Caco-2 (cell line): ENCODE data around the gene FADD. TPM values are rescaled to one million over a fixed set of nuclear protein-coding genes. Genes with fewer than 3 reads are reported as not detected.
"Not testable (repeated sequence)": the region's sequence is repeated elsewhere in the genome, so short reads cannot be mapped to it uniquely, and the experiment has no call there.

Source experiments
- BruUV-seq: library from RNA; stranded (reverse); fragments of 400-500 nt; replicated peaks from 2 replicates; lab custom pipeline; 2021; lab: Mats Ljungman, UMichigan
- CTCF ChIA-PET: fragments of 300-600 bp; sonication (Branson Sonifier 250); formaldehyde crosslinking; loops from one replicate; lab custom pipeline; 2022; ENCODE audit warnings: antibody characterized with exemption; lab: Charles Lee
- POLR2A ChIA-PET: fragments of 300-600 bp; sonication (Branson Sonifier 250); formaldehyde crosslinking; loops from one replicate; lab custom pipeline; 2022; ENCODE audit warnings: antibody characterized with exemption; lab: Charles Lee
- DNase-seq, 2 experiments: peaks; one replicate each; pipeline versions ENCODE4 v3.0.0 to v3.0.0-alpha.2; 2020 to 2022
- H3K27me3 ChIP-seq: replicated peaks from 2 replicates; pipeline ENCODE4 v1.6.0; 2011; ENCODE audit warnings: low read length; ENCODE audit not compliant: control insufficient read depth, insufficient read depth
- H3K36me3 ChIP-seq: 2 replicates; pipeline ENCODE4 v1.5.1; 2011; ENCODE audit warnings: low read length; ENCODE audit not compliant: control insufficient read depth, insufficient read depth
- H3K4me1 ChIP-seq: fragments of 250-450 bp; sonication (Bioruptor Pico); 2 replicates; pipeline ENCODE4 v1.5.1; 2020; ENCODE audit warnings: mild to moderate bottlenecking
- H3K4me3 ChIP-seq: 2 replicates; pipeline ENCODE4 v1.5.1; 2011; ENCODE audit warnings: low read depth, mild to moderate bottlenecking, control low read depth, low read length
- H3K9me3 ChIP-seq: fragments of 250-450 bp; sonication (Bioruptor Pico); 2 replicates; pipeline ENCODE4 v1.5.1; 2020; ENCODE audit warnings: mild to moderate bottlenecking, moderate library complexity
- H3K27ac Mint-ChIP-seq: one replicate; pipeline ENCODE4 v1.8.0; 2022; ENCODE audit warnings: mixed read lengths; ENCODE audit not compliant: unreplicated experiment
- H3K27me3 Mint-ChIP-seq: one replicate; pipeline ENCODE4 v1.8.0; 2022; ENCODE audit warnings: mixed read lengths; ENCODE audit not compliant: insufficient read depth, unreplicated experiment
- H3K36me3 Mint-ChIP-seq: one replicate; pipeline ENCODE4 v1.8.0; 2022; ENCODE audit warnings: mild to moderate bottlenecking, mixed read lengths; ENCODE audit not compliant: insufficient read depth, unreplicated experiment
- H3K4me1 Mint-ChIP-seq: one replicate; pipeline ENCODE4 v1.8.0; 2022; ENCODE audit warnings: low read depth, mixed read lengths; ENCODE audit not compliant: unreplicated experiment
- H3K4me3 Mint-ChIP-seq: one replicate; pipeline ENCODE4 v1.8.0; 2022; ENCODE audit warnings: mild to moderate bottlenecking, moderate library complexity, mixed read lengths; ENCODE audit not compliant: unreplicated experiment
- H3K9me3 Mint-ChIP-seq: one replicate; pipeline ENCODE4 v1.8.0; 2022; ENCODE audit warnings: mixed read lengths; ENCODE audit not compliant: unreplicated experiment
- CTCF ChIP-seq, 2 experiments: fragments of 200-600 bp in 1 of 2; IDR thresholded peaks; 1 replicate in 1 of 2; 2 replicates in 1 of 2; pipeline versions ENCODE4 v1.5.1 to v1.8.0; 2011 to 2022; ENCODE audit warnings: antibody characterized with exemption in 1 of 2, control low read depth in 1 of 2, inconsistent platforms in 1 of 2, low read depth in 1 of 2, low read length in 1 of 2, mild to moderate bottlenecking in 1 of 2, moderate library complexity in 1 of 2; ENCODE audit not compliant: insufficient read depth in 1 of 2, severe bottlenecking in 1 of 2, unreplicated experiment in 1 of 2
- intact Hi-C: fragments of 100-400 bp; cut with micrococcal nuclease; formaldehyde crosslinking; loops from one replicate; pipeline ENCODE4 v1.10.0; 2022; ENCODE audit not compliant: unreplicated experiment
- total RNA-seq: library from RNA; stranded (reverse); gene quantifications from 2 replicates; pipeline ENCODE4 v1.2.3, GENCODE V29; 2022

The FADD gene
- total RNA-seq, 1 experiment from 2014 or later: 51.3 TPM

DNA sequence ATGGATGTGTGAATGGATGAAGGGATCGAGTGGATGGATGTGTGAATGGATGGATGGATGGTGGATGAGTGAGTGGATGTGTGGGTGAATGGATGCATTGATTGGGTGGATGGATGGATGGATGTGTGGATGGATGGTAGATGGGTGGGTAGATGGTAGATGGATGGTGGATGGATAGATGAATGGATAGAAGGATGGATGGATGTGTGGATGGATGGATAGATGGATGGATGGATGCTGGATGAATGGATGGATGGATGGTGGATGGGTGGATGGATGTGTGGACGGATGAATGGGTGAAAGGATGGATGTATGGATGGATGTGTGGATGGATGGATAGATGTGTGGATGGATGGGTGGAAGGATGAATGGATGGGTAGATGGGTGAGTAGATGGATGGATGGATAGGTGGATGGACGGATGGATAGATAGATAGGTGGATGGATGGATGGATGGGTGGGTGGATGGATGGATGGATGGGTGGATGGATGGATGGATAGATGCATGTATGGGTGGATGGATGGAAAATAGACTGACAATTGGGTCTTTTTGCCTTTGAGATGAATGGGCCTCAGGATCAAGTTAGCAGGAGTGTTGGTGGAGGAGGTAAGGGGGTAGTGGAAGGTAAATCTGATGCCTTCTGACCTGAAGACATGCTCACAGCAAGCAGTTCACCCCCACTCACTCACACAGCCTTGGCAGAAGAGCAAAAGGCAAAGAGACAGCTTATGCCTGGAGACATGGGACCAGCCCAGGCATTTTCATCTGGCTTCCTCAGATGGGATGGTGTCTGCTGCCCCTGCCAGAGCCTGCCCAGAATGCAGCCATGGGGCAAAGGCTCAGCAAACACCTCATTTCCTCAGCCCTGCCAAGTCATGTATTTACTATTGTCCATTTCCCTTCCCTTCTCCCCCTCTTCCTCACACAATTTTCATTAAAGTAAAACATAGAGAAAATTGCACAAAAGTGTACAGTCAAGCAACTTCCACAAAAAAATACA, 8.0 kb upstream of the FADD start:
- Mint-ChIP-seq H3K4me1 (no peaks in the 10 kb centered on the region), H3K36me3 (peaks cover 4% of the 10 kb centered on the region), H3K27me3 (no peaks in the 10 kb centered on the region), H3K27ac (no peak overlapping the region), H3K4me3 (no peak overlapping the region), H3K9me3 (no peaks in the 10 kb centered on the region)
- Histone ChIP-seq H3K36me3 (no peaks in the 10 kb centered on the region), H3K9me3 (peaks cover 1% of the 10 kb centered on the region; the same call in 1 of the 2 replicates), H3K4me1 (peaks cover 2% of the 10 kb centered on the region; the same call in 1 of the 2 replicates), H3K4me3 (no peak overlapping the region), H3K27me3 (no peaks in the 10 kb centered on the region)
- ChIA-PET CTCF (interaction anchor here (0.8 to 2.7 kb wide), 9 partner anchors 58 to 499 kb away, joined by 3 to 23 read pairs (median 6); no protein-coding TSS in a partner anchor), POLR2A (no interaction called here)
- intact Hi-C loops: loop anchor here (5.0 kb wide), 2 partner anchors 108 to 508 kb away; no protein-coding TSS in a partner anchor
- DNase-seq: no peak
- no peak for TF ChIP-seq CTCF (IDR thresholded peaks at IDR 0.05; ENCODE audit: insufficient read depth in 1 of 2, low read depth in 1 of 2, low read length in 1 of 2, severe bottlenecking in 1 of 2, unreplicated experiment in 1 of 2)
- BruUV-seq: no TSS peak

GRCh38 chr11:70200212-70200844, 2.8 kb upstream of the FADD start:
- Histone ChIP-seq H3K4me3 (no peak overlapping the region), H3K27me3 (no peaks in the 10 kb centered on the region), H3K36me3 (no peaks in the 10 kb centered on the region; the same call in 1 of the 2 replicates), H3K9me3 (peaks cover 14% of the 10 kb centered on the region), H3K4me1 (peaks cover 17% of the 10 kb centered on the region)
- Mint-ChIP-seq H3K4me1 (peaks cover 16% of the 10 kb centered on the region), H3K4me3 (no peak overlapping the region), H3K36me3 (peaks cover 36% of the 10 kb centered on the region), H3K27ac (no peak overlapping the region), H3K9me3 (no peaks in the 10 kb centered on the region), H3K27me3 (no peaks in the 10 kb centered on the region)
- no TSS peak for BruUV-seq
- peak in 1 of 2 experiments; percentile 43 for DNase-seq
- ChIA-PET POLR2A (interaction anchor here (0.6 kb wide), 1 partner anchor 70 kb away, joined by 4 read pairs; the partner anchor contains the start of gene PPFIA1), CTCF (no interaction called here)
- intact Hi-C loops: no loop called here
- TF ChIP-seq CTCF (IDR thresholded peaks at IDR 0.05; ENCODE audit: insufficient read depth in 1 of 2, low read depth in 1 of 2, low read length in 1 of 2, severe bottlenecking in 1 of 2, unreplicated experiment in 1 of 2): no peak

GRCh38 chr11:70201047-70201446, 2.0 kb upstream of the FADD start:
- H3K4me3 Mint-ChIP-seq, BruUV-seq, H3K4me3 ChIP-seq, intact Hi-C loops, H3K27me3 ChIP-seq, H3K36me3 ChIP-seq, H3K27ac Mint-ChIP-seq, CTCF ChIA-PET, H3K9me3 Mint-ChIP-seq, H3K27me3 Mint-ChIP-seq, DNase-seq, POLR2A ChIA-PET: not testable (repeated sequence)
- Mint-ChIP-seq H3K4me1 (peaks cover 16% of the 10 kb centered on the region), H3K36me3 (peaks cover 43% of the 10 kb centered on the region)
- Histone ChIP-seq H3K4me1 (peaks cover 17% of the 10 kb centered on the region), H3K9me3 (peaks cover 14% of the 10 kb centered on the region)
